Activated effector memory CD4-positive, alpha-beta T cell treated with anti-CD3 and anti-CD28 coated beads, Interleukin-2, amount 50 U/mL, for 16 hours (primary cell): ENCODE results near the gene AP2A2.

Experiments
- DNase-seq: peaks from one replicate; pipeline ENCODE4 v3.0.0-alpha.2; 2020

Gene AP2A2

DNA sequence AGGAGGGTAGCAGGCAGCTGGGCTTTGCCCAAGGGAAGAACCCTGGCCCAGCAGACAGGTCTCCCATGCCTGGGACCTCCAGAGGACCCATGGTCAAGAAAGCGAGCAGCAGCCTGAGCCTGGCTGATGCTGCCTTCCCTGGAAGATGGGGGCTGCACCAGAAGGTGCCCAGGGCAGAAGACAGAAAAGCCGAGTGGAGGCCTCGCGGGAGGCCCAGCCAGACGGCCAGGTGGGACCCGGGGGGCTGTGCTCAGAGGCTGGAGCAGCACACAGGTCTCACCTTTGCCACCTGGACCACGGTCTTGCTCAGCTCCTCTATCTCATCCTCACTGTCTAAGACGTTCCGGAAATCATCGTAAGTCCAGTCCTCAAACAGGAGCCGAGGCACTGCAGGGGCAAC lies 25.9 kb upstream of the AP2A2 start:
- no peak for DNase-seq

DNA sequence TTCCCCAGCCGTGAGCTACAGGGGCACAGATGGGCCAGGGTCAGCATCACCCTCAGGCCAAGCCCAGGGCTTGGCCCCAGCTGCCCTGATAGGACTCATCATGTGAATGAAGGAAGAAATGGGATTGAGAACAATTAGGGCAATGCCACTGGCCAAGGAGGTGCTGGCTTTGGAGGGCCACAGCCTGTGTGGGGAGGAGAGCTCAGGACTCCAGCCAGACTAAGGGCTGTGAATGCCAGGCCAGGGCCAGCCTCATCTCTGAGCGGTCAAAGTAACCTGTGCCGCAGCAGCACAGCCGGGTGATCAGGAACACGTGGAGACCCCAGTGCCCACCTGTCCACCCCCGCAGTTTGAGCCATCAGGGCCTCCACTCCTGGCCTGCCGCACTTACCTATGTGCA lies 25.1 kb upstream of the AP2A2 start:
- DNase-seq, result no peak

DNA sequence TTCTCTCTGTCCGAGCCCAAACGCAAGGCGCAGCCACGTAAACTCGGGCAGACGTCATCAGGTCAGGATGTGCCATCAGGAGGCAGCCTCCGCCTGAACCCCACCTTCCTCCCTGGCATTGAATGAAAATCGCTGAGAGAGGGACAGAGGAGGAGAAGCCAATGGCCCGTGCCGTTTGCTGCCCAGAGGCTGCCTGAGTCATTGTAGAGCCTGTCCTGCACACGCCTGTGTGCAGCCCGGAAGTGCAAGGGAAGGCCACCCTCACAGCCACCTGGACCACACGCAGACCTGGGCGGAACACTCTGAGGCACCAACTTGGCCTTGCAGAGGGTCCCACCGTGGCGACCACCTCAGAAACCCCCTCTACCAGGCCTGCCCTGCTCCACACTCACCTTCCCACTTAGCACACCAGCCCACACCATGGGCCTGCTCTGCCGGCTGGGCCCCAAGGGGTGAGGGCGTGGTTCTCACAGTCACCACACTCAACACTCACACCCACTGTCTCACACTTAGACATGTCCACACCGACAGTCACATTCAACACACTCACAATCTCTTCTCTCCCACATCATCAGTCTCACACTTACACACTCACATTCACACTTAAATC lies 24.1 kb upstream of the AP2A2 start:
- DNase-seq, result no peak

DNA sequence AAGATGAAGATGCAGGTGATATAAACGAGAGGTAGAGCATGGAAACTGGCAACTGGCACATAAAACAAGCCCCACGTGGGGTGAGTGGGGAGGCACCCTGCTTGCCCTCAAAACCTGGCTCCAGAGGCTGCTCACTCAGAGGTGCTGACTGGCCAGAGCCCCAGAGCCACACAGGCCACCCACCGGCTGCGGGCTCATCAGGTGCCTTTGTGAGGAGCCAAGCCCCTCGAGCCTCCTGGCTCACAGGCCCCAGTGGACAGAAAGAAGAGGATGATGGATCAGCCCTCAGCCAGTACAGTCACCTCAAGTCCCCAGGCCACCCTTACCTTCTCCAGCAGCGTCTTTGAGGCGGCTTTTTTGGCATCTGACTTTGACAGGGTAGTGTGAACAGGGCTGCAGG lies 21.3 kb upstream of the AP2A2 start:
- no peak for DNase-seq

DNA sequence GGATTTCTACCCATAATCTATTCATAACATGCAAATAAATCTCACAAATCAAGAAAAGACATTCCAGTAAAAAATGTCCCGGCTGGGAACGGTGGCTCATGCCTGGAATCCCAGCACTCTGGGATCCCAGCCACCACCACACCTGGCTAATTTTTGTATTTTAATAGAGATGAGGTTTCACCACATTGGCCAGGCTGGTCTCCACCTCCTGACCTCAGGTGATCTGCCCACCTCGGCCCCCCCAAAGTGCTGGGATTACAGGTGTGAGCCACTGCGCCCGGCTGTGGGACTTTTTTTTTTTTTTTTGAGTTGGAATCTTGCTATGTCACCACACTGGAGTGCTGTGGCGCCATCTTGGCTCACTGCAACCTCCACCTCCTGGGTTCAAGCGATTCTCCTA lies 19.7 kb upstream of the AP2A2 start:
- DNase-seq, result no peak

DNA sequence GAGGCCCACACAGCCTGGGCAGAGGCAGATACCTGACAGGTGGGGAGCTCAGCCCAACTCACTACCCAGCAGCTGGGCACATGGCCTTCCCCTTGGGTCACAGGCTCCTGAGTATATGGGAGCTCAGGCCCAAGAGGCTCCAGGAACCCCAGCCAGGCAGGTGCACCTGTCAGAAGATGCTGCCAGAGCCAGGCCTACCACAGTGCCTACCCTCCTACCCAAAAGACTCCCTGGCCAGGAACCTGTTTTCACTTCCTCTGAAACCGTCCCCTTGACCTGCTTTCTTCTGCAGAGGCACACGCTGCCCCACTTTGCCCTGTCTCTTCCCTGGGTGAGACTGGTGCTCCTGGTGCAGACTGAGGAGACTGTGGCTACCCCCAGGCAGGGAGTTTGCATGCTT lies 18.0 kb upstream of the AP2A2 start:
- no peak for DNase-seq

DNA sequence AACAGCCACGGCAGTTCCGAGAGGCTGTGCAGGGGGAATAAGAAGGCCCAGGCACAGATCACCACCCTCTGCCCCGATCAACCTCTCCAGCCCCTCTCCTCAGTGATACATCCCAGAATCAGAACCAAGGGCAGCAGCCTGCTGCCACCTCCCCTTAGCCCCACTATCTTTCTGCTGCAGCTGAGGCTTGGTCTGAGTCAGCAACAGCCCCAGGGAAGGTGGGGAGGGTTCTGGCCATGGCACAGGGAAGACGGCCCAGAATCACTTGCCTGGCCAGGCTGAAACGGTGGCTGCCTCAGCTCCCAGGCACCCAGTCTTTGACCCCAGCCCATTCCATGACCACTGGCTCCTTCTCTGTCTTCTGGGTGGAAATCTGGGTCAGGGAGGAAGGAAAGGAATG lies 17.4 kb upstream of the AP2A2 start:
- no peak for DNase-seq

DNA sequence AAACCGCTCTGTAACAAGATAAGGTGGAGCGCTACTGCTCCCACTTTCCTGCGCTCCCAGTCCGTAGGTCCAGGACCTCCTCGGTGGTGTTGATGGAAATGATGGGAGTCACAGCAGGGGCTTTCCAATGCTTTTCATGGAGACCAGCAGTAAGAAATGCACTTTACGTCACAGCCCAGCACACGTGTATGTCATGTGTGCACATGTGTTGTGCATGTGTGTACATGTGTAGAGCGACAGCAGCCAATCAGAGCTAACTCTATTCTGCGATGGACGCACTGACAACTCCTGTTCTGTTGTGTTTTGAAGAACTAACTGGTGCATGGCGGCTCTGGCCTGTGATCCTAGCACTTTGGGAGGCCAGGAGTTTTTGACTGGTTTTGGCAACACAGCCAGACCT lies 16.3 kb upstream of the AP2A2 start:
- DNase-seq, result no peak

DNA sequence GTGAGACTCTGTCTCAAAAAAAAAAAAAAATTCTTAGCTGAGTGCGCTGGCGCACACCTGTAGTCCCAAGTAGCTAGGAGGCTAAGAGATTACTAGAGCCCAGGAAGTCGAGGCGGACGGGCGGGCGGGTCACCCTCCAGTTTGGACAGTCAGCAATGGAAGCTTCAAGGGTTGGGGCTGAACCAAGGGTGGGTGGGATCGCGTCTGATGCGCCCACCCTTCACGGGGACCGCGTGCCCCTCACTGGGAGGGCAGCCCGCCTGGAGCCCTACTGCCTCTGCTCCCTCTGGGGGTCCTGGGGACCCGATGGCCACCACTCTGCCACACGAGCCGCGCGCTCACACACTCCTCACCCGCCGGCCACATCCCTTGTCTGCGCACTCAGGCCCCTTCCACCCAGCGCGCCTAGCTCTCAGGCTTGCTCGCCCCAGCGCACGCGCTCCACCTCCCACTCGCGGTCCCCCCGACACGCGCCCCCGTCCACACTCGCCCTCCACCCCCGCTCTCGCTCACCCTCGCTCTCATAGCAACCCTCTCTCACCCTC lies 15.6 kb upstream of the AP2A2 start:
- DNase-seq, result no peak

DNA sequence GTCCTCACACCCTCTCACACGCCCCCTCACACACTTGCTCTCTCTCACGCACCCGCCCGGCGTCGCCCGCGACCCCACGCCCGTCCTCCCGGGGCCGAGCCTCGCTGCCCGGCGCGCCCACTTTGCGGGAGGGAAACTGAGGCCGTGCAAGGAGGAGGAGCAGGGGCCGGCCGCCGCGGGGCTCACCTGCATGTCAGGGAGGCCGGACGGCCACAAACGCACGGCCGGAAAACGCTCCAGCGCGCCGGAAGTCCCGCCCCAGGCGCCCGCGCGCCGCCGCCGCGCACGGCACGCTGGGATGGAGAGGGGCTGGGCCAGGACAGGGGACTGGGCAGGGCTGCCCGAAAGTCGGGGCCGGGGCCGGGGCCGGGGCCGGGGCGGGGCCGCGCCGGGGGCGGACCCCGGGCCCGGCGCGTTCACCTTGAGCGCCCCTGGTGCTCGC lies 15.1 kb upstream of the AP2A2 start, which contains the start of gene CHID1:
TSS of gene CHID1 (minus strand) at position 222 of the 442 bp plus-strand sequence. CDS start 5,994 bp downstream, outside the sequence.
- DNase-seq, result peak; percentile 96

DNA sequence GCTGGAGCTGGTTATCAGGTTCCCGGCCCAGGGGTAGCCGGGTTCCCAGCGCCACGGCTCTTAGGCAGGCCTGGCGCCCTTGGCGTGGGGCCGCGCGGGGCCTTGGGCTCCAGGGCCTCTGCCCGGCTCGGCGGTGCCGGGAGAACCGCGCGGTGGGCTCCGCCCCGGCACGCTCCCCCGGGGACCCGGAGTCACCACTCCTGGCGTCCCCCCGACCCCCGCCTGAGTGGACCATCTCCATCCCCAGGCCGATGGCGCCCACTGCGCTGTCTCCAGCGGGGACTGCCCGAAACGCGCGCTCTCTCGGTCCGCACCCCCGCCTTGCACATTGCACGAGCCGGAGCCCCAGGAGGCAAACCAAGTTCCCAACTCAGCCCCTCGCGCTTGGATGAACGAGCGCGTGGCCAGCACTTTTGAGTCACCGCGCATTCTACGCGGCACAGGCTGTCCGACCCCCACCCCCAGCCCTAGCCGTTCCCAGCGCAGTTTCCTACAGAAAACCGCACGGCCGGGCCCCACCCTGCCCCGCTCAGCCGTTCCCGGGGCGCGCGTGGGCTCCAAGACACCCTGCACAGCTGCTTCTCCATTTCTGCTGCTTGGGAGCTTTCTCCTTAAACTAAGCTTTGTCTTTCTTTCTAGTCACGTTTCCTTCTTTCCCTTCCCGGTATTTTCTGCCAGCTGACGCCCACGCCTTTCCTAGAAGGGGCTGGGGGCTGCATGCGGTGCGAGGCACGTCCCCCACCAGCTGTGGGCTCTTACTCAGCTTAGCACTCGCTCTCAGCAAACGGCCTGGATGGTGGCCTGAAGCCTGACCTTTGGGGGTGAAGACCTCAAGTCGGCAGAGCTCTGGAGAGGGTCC lies 14.4 kb upstream of the AP2A2 start:
- peak; percentile 80 for DNase-seq

DNA sequence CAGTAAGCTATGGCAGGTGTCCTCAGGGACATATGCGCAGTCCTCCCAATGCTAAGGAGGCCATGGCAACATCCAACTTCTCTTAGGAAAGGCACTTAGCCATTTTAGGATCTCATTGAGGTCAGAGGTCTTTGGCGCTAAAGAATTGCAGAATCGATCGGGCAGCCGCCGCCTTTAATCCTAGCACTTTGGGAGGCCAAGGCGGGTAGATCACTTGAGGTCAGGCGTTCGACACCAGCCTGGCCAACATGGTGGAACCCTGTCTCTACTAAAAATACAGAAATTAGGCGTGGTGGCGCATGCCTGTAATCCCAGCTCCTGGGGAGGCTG lies 13.8 kb upstream of the AP2A2 start:
- DNase-seq, result no peak

DNA sequence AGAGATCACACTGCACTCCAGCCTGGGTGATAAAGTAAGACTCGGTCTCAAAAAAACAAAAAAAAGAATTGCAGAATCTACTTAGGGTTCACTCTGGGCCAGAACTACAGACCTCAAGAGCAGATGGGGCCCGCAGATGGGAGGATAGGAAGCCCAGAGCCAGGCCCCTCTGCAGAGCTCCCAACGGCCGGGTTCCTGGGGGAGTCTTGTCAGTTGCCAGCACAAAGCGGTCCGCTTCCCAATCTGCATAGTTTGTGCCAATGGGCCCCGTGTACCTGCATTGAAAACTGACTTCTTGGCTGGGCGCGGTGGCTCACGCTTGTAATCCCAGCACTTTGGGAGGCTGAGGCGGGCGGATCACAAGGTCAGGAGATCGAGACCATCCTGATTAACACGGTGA lies 13.4 kb upstream of the AP2A2 start:
- DNase-seq, result no peak

DNA sequence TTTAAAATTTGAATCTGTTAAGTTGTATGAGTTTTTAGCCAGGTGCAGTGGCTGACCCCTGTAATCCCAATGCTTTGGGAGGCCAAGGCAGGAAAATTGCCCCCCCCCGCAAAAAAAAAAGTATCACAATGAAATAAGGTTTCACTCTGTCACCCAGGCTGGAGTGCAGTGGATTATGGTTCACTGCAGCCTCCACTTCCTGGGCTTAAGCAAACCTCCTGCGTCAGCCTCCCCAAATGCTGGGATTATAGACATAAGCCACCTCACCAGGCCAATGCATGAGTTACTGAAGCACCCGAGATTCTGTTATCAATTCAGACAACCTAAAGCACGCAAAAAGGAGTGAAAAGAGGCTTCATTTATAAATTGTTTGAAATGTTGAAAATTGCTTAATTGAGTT lies 12.6 kb upstream of the AP2A2 start:
- DNase-seq, result no peak

DNA sequence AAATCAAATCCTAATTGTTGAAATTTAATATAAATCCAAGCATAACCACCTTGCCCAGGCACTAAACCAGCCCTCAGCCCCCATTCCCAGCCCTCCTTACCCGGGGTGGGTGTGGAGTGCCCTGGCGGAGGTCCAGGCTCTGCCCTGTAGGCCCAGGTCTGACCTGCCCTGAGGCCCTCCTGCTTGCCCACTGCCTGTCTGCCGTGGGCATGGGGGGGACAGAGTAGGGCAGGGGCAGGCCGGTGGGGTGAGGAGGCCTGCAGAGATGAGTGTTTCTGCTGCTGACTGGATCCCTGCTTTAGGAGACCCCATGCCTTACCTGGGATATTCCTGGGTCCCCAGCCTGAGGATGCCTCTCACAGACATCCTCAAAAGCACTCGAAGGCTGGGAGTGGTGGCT lies 11.5 kb upstream of the AP2A2 start:
- DNase-seq, result no peak

DNA sequence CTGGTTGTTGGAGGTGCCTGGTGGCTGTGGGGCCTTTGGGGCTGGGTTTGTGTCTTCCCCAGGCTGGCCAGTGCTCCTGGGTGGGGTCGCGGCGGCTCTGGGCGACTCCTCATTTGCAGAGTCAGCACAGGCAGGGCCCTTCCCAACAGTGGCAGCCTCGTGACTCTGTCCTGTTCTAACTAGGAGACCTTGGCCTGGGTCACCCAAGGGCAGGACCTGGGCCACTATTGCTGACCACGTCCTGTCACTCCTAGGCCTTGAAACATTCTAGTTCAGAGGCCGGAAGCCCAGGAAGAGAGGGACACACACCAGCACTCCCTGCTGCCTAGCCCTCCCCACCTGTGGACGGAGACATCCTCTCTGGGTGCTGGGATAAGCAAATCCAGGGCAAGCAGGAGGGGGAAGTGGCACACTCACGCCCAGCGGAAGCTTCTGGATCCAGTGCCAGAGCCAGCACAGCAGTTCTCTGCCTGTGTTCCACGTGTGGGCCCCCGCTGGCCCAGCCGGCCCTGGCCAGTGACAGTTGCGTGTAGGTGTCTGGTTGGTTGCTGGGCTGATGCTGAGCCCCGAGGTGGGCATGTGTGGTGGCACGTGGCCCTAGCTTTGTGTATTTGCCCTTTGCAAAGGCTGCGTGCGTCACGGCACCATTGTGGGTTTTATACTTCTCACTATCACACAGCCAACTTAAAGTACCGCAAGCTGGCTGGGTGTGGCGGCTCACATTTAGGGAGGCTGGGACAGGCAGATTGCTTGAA lies 10.7 kb upstream of the AP2A2 start:
- no peak for DNase-seq

DNA sequence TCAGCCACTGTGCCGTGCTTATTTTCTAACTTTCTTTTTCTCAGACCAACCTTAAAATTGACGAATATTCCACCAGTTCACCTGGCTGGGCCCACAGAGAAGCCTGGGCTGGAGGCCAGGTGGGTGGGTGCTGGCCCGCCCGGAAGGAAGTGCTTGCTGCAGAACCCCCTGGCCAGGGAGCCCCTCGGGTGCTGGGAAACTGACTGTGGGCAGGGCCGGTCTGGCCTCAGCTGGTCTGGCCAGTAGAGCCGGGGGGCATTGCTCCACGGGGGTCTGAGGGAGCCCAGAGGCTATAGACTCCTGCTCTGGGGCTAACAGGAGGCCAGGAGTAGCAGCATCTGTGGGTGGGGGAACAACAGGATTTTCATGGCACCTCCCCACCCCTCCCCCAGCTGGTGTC lies 8.2 kb upstream of the AP2A2 start:
- no peak for DNase-seq

DNA sequence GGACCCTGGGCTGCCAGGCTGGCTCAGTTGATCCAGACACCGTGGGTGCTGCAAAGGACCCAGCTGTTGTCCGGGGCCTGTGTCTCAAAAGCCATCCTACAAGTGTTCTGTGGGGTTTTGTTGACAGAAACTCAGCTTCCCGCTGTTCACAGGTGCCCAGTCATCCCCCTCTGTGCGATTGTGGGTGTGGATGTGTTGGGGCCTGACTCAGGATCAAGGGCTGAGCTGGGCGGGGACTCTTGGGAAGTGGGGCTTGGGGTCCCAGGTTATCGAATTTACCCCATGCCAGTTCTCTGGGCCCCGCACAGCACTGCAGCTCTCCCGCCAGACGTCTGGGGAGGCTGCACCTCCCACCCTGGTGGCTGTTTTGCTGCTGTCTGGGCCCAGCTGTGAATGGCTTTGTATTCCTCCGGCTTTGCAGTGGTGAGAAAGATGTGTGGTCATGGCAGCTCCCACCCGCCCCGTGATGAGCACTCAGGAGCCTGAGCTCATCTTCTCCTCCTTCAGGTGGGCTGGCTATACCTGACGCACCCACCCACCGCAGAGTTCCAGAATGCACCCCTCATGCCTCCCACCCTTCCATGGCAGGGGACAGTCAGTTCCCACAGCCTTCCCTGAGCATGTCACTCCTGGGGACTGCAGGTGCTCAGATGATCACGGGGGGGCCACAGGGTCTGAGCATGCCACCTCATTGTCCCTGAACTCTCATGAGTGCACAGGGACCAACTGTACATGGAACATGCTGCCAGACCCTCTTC lies 3.6 kb upstream of the AP2A2 start:
- no peak for DNase-seq

DNA sequence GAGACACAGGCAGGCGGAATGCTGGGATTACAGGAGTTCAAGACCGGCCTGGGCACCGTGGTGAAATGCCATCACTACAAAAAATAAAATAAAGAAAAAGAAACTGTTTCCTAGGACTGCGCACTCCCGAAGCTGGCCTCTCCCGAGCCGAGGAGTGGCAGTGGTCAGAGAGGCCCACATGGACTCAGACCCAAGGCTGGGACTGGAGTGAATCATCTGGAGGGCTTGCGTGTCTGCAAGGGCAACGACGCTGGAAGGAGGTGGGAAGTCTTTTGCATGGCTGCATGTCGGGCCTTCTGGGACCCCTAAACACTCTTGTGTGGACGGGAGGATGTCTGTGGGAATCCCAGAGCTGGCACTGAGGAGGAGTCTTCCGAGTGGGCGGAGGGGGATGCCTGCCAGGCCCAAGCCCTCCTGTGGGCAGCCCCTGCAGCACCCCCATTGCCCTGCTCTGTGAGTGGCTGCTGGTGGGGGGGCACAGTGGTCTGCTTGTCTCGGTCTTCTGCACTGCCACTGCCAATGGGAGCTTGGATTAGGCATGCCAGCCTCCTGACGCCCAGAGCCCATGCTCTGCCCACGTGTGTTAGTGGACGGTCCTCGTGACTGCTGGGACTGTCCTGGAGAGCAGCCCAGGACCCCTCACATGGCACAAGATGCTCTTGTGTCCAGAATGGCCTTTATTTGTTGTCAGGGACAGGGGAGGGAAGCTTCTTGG lies 1.8 kb upstream of the AP2A2 start:
- no peak for DNase-seq

DNA sequence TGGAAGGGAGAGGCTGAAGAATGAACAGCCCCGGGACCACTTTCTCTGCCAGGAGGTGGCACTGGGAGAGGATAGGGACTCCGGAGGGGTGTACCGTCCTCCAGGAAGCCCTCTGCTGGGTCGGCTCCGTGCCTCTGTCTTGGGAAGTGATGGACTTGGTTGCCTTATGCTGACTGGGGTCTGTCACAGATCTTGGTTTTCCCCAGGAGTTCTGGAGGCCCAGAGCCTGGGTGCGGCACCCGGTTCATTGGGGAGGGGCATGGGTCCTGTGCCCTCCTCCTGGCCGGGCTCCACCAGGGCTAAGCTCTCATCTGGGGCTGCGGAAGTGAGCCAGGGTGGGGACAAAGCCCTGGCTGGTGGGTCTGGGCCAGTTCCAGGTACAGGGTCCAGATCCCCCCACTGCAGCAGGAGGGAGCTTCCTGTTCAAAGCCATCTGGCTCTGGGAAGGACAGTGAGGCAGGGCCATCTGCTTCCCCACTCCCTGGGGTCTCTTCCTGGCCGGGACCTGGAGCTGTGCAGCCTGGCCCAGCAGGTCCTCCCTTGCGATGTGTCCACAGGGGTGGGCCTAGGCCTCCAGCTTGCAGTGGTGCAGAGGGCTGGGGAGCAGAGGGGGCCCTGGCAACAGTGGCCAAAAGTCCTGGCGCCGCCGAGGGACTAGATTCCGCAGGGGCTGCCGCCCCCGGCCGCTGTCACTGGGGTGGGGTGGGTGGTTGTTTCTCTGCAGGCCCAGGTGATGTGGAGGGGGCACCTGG lies 1.1 kb upstream of the AP2A2 start:
- no peak for DNase-seq

DNA sequence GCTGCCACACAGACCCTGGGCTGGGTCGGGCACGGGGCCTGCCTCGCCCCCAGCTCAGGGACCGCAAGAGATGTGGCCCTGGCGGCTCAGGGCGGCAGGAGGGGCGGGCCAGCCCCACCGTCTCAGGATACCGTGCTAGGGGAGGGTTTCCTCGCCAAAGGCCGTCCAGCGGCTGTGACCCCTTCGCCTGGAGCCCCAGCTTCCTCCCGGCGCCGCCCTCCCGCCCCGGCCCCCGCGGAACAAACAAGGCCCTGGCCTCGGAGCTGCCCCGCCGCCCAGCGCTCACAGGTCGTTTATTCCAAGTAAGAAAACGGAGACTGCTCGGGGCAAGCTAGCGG lies 543 bp upstream of the AP2A2 start:
- no peak for DNase-seq
